ENCODE measurements around the gene FRMPD2.
"Not testable (repeated sequence)": the region's sequence is repeated elsewhere in the genome, so short reads cannot be mapped to it uniquely, and the experiment has no call there.

FRMPD2 gene

DNA sequence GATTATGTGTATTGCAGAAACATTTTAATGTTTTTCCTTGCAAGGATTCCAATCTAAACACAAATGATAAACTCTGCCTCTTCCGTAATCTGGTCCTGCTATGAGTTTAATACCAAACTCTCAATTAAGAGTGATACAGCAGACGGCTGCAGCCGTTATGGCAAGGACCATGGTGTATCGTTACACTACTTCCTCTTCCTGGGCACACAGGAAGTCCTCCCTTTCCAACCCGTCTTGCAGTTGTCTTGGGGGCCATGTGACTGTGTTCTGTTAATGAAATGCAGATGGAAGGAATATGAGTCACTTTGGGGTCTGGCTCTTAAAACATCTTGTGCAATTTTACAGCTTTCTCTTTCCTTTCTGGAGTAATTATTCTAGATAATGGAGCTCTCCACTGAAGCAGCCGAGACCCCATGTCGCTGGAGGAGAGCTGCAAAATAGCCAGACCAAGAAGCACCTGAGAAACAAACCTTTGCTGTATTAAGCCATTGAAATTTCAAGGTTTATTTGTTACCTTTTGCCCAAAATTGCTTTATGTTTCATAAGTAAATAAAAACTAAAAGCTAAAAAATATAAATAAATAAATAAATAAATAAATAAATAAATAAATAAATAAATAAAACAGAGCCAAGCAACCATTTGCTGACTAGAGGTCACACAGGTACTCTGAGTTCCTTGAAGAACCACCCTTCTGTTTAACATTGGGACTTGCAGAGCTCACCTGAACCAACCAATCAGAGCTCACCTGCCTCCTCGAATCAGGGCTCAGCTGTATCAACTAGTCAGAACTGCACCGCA, 74.7 kb downstream of the FRMPD2 start:
- DNase-seq, result no peak

DNA sequence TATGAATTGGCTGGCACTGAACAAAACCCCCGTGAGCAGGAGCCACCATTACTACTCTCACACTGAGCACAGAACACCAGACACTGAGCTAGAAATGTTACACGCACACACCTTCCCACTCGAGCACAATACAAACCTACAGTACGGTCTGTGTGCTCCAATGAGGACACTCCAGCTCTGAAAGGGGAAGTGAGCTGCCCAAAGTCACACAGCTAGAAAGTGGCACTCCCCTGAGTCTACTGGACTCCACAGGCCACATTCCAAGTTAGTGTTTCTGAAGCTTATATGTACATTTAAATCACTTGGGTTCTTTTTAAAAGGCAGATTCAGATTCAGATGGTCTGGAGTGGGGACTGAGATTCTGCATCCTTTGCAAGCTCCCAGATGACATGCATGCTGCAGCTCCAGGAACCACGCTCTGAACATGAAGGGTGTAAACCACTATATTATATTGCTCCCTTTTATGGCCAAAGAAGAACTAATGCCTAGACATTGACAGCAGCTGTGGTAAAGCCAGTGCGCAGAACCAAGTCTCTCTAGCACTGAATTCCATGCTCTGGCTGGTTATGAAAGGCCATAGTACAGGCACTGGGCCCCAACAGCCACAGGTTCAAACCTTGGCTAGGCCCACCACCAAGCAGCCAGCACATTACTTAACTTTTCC, 77.1 kb downstream of the FRMPD2 start:
- no peak for DNase-seq

DNA sequence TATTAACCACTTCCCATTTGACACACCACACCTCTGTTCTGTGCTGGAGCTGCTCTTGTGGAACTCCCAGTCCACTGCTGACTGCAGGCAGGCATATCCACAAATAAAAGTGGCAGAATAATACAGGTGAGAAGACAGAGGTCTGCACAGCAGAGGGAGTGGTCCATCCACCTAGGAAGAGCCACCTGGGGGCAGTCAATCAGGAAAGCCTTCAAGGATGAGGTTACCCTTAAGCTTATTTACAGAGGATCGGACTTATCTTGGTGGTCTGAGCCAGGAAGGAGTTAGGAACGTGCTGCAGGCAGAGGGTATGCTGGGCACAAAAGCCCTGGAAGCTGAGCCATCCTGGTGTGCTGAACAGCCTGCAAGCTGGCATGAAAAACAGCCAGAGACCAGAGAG, 78.7 kb downstream of the FRMPD2 start:
- DNase-seq, result no peak

DNA sequence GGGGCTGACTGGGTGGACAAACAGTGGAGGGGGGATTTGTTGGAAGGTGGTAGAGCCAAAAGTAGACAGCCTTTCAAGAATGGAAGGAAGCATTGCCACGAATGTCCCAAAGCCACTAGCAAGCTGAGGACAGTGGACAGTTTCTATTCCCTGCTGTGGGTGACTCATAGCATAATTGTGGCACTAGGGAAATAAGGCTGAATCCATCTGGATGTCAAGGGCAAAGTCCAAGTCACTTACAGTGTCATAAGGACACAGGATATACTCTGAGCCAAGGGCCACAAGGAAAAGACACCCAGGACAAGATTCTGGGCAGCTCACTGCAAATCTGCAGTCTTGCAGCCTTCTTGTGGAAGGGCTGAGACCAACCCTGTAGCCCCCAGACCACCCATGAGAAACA, 79.7 kb downstream of the FRMPD2 start:
- no peak for DNase-seq

DNA sequence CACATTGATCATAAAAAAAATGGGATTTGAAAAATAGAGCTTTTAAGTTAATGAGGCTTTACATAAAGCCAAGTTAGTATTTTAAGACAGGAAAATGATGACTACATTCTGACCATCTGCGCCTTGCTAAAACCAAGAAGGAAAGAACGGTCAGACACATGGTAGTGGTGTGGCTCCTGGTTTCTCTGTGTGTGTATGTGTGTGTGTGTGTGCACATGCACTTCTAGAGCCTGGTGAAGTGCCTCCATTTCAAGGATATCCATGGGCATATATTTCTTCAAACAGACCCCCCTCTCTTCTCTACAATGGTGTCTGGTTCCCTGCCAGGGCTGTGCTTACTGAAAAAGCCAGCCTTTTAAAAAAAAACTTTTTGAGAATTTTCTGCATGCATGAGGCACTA, 80.9 kb downstream of the FRMPD2 start:
- no peak for DNase-seq

DNA sequence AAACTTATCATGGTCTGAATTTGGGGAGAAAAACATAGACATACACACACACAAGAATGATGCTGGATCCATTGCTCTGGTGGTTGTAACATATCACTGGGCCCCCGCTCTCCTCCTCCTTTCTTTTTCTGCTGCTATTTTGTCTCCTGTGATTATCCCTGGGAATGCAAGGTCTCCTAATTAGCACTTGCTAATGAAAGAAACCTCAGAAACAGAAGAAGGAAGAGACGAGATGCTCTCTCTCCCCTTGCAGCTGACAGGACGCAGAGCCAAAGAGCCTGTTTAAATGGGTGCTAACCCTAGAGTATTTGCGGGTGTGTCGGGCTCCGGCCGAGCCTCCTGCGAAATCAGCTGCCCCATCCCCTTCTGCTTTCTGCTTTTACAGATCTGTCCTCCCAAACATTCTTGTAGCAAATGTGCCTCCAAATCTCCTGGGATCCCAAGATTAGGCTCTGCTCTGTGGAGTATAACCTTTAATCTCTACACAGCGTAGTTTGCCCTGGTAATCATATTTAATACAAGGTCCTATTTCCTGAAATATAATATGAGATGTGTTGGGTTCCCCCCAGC, 81.5 kb downstream of the FRMPD2 start:
- no peak for DNase-seq

DNA sequence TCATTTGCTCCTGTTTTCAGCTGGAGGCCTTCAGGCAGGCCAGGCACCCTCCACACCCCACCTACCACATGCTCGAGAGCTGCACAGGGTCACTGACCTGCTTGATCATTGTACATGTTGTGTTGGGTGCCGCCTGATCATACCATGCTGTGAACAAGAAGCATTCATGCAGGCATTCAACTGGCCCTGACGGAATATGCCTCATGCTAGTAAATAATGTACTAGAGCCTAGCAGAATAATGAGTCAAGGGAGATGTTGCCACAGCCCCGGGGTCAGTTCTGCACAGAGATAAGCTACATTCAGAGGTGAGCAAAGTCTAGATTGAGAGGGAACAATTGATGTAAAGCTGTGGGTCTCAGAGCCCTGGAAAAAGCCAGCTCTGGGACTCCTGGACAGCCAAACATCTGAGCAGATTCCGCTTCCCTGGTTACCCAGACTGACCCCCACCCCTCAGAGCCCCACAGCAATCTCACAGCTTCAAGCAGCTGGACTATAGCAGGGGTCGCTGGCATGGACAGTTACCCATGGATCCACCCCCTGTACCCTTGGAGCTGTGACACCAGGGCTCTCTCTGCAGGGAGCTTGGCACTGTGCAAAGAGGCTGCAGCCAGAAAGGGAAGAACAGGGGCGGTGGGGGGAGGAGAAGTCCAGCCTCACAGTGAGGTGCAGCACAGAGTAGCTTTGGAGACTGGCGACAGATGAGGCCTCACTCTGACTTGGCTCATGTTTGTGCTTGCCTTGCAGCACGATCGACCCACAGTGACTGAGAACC, 86.6 kb downstream of the FRMPD2 start:
- no peak for DNase-seq

DNA sequence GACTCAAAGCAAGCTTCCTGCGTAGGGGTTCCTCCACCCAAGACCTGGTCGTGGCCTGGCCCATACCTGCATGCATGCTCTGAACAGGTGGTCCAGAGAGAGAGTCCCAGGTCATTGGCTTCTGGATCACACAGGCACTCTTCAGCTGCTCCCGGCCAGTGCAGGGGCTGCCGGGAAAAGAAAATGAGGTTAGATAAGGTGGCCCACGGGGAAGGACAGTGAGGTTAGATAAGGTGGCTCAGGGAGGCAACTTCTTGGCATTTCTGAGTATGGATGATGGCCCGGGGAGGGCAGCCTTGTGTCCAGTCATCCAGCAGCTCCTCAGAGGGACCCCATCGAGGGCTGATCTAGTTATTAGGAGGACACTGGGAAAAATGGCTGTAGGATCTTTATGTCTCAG, 87.4 kb downstream of the FRMPD2 start:
- DNase-seq, result no peak

DNA sequence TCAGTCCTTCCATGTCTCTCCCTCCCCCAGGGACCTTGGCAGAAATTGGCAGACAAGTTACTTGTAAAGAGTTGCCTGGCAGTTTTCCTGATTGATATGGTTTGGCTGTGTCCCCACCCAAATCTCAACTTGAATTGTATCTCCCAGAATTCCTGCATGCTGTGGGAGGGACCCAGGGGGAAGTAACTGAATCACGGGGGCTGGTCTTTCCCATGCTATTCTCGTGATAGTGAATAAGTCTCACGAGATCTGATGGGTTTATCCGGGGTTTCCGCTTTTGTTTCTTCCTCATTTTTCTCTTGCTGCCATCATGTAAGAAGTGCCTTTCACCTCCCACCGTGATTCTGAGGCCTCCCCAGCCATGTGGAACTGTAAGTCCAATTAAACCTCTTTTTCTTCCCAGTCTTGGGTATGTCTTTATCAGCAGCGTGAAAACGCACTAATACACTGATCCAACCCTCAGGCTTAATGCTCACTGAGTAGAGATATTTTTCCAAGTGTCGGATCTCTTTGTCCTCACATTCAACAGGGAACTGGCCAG, 88.2 kb downstream of the FRMPD2 start:
- DNase-seq, result not testable (repeated sequence)

DNA sequence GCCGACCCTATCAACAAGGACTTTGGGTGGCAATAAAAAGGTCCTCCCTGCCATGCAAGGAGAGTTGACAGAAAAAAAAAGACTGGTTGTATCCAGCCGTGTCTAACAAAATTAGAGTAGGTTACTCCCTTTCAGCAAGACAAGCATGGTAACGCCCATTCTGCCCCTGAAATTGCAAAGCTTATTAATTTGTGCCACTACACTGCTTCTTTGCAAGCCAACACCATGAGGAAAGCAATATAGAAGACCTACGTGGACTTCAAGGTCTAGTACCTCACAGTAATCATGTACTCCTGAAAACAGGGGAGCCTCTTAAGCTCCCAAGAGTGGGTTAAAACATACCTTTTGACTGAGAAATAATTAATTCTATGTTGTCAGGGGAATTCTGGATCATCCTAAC, 90.3 kb downstream of the FRMPD2 start:
- no peak for DNase-seq

DNA sequence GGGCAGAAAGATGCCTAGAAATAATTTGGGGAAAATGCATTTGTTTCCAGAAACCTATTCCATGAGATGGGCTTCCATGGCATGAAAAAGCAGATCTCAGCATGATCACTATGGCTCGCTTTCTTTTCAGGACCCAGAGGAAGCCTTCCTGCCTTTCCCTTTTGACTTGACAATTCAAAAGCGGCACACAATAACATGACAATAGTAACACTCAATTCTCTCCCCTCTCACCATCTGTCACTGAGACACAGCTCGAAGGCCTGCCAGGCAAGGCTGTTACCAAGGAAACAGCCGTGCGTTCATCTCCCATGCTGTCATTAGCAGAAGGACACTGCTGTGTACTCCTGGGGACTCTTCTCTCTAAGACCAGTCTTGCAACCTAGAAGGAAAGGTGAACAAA, 101.8 kb downstream of the FRMPD2 start:
- DNase-seq, result not testable (repeated sequence)

DNA sequence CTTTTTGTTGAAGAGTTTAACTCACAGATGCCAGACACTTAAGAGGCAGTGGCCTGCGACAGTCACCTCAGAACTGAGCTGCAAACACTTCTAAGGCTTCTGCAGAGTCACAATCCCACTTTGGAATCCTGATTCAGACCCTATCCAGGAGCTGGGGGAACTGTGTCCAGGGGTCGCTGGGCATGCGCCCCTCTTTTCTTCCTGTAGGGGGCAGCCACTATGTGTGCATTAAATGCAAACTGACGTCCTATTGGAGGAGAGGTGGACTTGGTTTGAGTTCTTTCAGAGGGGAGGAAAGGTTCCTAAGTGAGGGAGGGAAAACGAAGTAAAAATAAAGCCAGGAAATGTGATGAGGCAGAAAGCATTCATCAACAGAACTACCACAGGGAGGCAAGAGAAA, 113.8 kb downstream of the FRMPD2 start:
- DNase-seq, result not testable (repeated sequence)

DNA sequence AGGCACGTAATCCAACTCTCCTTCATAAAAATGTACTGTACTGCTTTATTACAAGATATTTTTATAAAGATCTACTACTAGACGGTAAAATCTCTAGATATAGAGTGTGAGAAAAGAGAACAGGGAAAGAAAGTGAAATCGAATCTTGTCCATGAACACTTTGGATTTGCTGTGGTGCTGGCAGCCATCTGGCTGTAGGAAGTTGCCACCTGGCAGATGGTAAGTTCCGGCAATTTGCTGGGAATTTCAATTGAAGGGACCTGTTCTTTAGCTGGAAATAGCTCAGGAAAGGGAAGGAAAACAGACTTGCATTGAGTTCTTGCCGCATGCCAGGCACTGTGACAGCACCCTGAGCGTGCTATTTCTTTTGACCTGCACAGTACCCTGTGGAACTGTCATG, 114.3 kb downstream of the FRMPD2 start:
- peak; percentile 8 for DNase-seq

DNA sequence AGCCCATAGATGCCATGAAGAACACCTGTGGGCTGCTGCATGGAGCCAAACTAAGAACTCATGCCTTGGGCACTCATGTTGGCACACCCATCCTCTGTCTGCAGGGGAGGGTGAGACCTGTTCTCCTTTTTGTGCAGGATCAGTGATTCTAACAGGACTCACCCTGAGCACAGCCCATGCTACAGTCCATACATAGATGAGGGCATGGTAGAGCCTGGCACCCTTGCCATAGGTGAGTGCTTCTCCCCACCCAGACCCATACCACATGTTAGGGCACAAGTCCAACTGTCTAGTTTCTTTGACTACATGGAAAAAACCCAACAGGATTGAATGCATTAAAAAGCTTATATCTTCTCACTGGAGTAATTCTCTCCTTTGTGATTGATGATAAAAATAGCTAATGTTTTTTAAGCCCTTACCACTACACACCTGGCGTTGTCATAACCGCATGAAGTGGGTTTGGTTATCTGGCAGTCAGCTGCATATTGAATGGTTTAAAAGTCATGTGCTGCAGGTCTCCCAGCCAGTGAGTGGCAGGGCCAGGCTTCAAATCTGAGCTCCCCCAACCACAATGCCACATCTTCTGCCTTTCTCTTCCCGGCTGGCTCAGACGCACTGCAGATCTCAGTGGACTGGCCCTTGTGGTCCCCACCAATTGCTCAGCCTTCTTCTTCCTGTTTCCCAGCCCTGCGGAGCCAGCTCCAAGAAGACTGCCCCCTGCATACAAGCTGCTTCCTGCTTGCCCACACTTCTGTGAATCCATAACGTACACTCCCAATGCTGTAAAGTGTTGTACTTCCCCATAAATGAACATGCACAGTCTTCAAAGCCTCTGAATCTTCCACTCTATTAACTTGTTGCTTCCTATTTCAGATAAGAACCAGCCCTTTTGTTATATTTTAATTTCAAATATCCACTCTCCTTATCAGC, 120.0 kb downstream of the FRMPD2 start:
- not testable (repeated sequence) for DNase-seq

DNA sequence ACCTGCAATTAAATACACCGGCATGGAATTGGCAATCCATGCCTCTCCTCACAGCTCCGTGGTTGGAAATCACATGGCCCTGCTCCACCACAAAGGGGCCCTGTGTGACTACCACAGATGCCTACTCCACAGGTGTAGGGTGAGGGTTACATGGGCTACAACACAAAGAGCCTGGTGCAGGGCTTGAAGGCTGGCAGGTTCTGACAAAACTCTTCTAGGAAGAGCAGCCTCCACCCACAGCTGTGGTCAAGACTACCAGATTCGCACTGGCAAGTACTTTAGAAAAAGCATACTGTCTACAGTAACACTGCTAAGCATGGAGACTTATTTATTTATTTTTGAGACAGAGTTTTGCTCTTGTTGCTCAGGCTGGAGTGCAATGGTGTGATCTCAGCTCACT, 126.9 kb downstream of the FRMPD2 start:
- not testable (repeated sequence) for DNase-seq

DNA sequence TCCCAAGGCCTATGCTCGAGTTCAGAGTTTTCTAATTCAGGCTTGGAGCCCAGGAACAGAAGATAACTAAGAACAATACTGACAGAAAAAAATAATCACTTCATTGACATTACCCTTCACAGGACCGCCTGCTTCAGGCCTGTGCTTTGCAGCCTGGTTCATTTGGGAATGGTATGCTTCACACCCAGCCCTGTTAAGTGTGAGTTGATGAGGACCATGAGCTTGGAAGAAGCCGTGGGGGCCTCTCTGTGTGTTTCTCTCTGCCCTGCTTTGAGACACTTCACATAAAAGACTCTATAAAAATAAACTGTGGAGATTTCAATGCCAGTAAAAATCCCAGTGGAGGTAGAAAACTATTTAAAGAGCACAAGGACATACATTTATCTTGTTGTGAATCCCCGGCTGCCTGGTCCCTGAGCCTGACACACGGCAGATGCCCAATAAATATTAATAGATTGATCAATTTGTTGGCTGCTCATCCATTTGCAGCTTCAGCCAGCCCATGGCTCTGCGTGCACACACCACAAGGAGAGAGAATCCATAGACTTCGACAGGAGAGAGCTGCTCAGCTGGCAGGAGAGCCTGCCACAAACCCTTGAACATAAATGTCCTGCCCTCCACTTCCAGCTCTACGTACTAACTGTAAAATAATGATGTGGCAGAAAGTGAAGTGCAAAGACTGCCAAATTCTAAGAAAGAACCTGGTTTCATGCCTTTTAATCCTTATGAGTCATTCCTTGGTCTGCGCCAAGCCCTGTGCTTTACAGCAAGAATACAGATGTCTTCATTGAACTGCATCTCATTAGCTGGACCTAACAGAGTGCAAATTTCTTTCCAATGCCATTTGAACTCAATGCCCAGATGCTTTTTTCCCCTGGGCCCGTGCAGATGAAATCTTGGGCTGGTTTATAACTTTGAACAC, 130.5 kb downstream of the FRMPD2 start:
- DNase-seq, result not testable (repeated sequence)

DNA sequence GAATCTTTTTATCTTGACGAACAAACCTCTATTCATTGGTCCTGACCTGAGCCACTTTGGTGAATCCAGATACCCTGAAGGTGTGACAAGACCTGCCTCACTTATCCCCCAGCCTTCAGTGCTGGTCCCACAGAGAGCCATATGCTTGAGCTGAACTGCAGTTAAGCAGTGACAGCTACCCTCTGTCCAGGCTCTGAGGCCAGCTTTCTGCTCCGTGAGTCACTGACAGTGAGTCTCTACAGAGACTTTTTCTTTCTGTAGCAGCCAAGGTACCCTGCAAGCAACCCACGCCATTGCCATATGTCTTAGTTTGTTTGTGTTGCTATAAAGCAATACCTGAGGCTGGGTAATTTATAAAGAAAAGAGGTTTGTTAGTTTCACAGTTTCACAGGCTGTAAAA, 133.5 kb downstream of the FRMPD2 start:
- not testable (repeated sequence) for DNase-seq

DNA sequence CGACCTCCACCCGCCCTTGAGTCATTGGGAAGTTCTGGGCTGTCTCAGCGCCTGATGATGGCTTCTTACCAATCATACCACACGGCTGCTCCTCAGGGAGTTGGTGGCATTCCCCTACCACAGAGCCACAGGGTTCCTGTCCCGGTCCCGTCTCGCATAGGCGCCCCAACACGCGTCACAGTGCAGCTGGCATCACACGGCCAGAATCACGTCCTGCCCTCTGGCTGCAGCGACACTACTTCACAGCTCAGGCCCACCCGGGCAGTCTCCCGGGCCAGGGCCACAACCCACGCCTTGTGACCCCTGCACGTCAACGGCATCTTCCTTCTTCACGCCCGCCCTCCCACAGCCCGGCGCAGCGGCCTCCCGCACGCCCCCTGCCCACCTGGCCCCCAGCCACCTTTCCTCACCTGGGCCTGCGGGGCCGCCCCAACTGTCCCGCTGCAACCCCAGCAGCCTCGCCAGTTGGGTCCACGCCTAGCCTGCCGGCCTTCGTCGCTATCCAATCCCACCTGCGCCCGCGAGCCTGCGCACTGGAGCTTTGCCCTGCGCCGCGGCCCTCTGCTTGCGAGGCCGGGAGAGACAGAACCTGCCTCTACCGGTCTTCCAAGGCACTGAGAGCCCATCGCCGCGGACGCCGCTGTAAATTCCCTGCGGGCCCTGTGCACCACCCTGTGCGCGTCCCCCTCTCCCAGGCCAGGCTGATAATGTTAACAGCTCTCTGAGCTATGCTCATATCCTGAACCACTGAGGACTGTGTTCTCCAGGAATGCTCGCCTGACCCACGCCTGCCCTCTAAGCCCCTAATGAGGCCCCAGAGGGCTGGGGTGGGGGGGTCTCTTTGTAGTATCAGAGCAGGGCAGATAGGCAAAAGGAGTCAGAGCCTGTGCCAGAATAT, 134.3 kb downstream of the FRMPD2 start:
- DNase-seq, result not testable (repeated sequence)

DNA sequence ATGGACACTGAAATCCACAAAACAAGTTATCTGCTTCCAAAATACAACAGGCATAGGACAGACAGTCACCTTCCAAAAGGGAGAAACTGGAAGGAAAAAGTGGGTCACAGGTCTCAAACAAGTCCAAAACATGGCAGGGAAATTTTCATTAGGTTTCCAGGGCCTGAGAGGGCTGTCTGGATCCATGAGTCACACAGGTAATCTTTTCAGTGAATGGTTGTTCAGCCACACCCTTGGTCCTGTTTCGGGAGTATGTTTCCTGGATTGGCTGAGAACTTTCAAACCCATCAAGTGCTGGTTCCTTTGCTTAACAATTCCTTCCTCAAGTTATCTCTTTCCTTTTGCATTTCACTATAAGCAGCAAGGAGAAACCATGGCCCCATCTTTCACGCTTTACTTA, 145.5 kb downstream of the FRMPD2 start:
- DNase-seq, result not testable (repeated sequence)

DNA sequence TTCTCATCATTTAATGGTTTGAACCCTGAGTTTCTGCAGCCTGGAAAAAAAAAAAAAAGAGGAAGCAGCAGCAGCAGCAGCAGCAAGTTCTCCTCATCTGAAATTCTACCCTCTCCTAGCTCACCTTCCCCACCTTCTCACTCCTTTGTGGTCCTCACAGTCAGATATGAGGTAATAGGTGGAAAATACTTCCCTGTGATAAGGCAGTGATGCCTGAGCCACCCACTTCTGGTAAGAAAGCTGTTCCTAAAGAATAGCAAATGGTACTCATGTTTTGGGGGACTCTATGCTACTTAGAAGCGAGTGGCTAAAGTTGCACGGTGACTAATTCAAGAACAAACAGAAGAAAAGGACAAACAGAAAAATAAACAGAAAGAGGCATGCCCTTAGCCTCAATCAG, 148.2 kb downstream of the FRMPD2 start:
- not testable (repeated sequence) for DNase-seq

All from NCI-H2171 (cell line).